Endothelial cell of umbilical vein (primary cell): ENCODE measurements around the gene MINK1. TPM values are rescaled to one million over a fixed set of nuclear protein-coding genes. Genes with fewer than 3 reads are reported as not detected.

Experiments used
- BruUV-seq: library from RNA; stranded (reverse); fragments of 400-500 nt; replicated peaks from 2 replicates; lab custom pipeline; 2021; lab: Mats Ljungman, UMichigan
- CTCF ChIA-PET: fragments of 300-600, 350-600 bp; sonication (Branson Sonifier 250); formaldehyde crosslinking; loops from one replicate; lab custom pipeline; 2021; ENCODE audit warnings: antibody characterized with exemption, inconsistent platforms; lab: Charles Lee
- POLR2A ChIA-PET: fragments of 300-600, 350-600 bp; sonication (Branson Sonifier 250); formaldehyde crosslinking; loops from one replicate; lab custom pipeline; 2021; ENCODE audit warnings: antibody characterized with exemption, inconsistent platforms; lab: Charles Lee
- DNase-seq: peaks from one replicate; pipeline ENCODE4 v3.0.0-alpha.2; 2011; ENCODE audit warnings: low read depth, low spot score
- FAIRE-seq: peaks from 2 replicates; lab custom pipeline; 2011; peaks lifted over from hg19 to GRCh38; lab: Jason Lieb, UNC
- H2AFZ ChIP-seq: 2 replicates; pipeline ENCODE4 v1.6.0; 2012; ENCODE audit warnings: low read depth, low read length, control low read depth, inconsistent platforms
- H3K27ac ChIP-seq: 2 replicates; pipeline ENCODE4 v1.5.1; 2011; ENCODE audit warnings: low read depth, mild to moderate bottlenecking, control low read depth, low read length, moderate library complexity; ENCODE audit not compliant: insufficient read depth
- H3K27me3 ChIP-seq, 2 experiments: 2 replicates each; pipeline versions ENCODE4 v1.6.0 to v1.6.1; 2011; ENCODE audit warnings: low read length in 2 of 2, mixed read lengths in 1 of 2; ENCODE audit not compliant: control insufficient read depth in 2 of 2, insufficient read depth in 2 of 2
- H3K36me3 ChIP-seq, 2 experiments: 2 replicates in 1 of 2; 3 replicates in 1 of 2; pipeline ENCODE4 v1.5.1; 2011; ENCODE audit warnings: low read length in 2 of 2, mild to moderate bottlenecking in 1 of 2, moderate library complexity in 1 of 2; ENCODE audit not compliant: control insufficient read depth in 2 of 2, insufficient read depth in 2 of 2; ENCODE audit errors: extremely low read depth in 1 of 2
- H3K4me1 ChIP-seq: 3 replicates; pipeline ENCODE4 v1.5.1; 2011; ENCODE audit warnings: mild to moderate bottlenecking, low read length; ENCODE audit not compliant: control insufficient read depth, insufficient read depth; ENCODE audit errors: extremely low read depth
- H3K4me2 ChIP-seq: 2 replicates; pipeline ENCODE4 v1.6.1; 2011; ENCODE audit warnings: low read length, control low read depth, mixed read lengths; ENCODE audit not compliant: insufficient read depth
- H3K4me3 ChIP-seq, 3 experiments: fragments of 200-600 bp in 1 of 3; sonication (generic), shearing (Covaris generic) in 1 of 3; replicated peaks in 1 of 3; 2 replicates each; pipeline ENCODE4 v1.5.1; 2011 to 2016; ENCODE audit warnings: control low read depth in 3 of 3, low read length in 3 of 3, mild to moderate bottlenecking in 2 of 3, inconsistent platforms in 1 of 3, low read depth in 1 of 3, moderate library complexity in 1 of 3; ENCODE audit not compliant: insufficient read depth in 1 of 3
- H3K79me2 ChIP-seq: 2 replicates; pipeline ENCODE4 v1.6.0; 2012; ENCODE audit warnings: low read length, inconsistent platforms; ENCODE audit not compliant: control insufficient read depth, insufficient read depth
- H3K9ac ChIP-seq: replicated peaks from 2 replicates; pipeline ENCODE3; 2011; ENCODE audit warnings: low read length, control low read depth; ENCODE audit not compliant: insufficient read depth; ENCODE audit errors: extremely low read depth
- H3K9me1 ChIP-seq: replicated peaks from 3 replicates; pipeline ENCODE4 v1.6.0; 2011; ENCODE audit warnings: mild to moderate bottlenecking, low read length; ENCODE audit not compliant: control insufficient read depth, insufficient read depth; ENCODE audit errors: extremely low read depth
- H3K9me3 ChIP-seq: replicated peaks from 2 replicates; pipeline ENCODE4 v1.5.1; 2012; ENCODE audit warnings: low read length, inconsistent platforms; ENCODE audit not compliant: control insufficient read depth, insufficient read depth
- H4K20me1 ChIP-seq: replicated peaks from 2 replicates; pipeline ENCODE3; 2011; ENCODE audit warnings: mild to moderate bottlenecking, low read length; ENCODE audit not compliant: control insufficient read depth, insufficient read depth; ENCODE audit errors: extremely low read depth
- CTCF ChIP-seq, 2 donors: IDR thresholded peaks; 1 replicate in 1 of 2; 2 replicates in 1 of 2; pipeline ENCODE4 v1.5.1; 2011; ENCODE audit warnings: low read length in 2 of 2, mild to moderate bottlenecking in 2 of 2, moderate library complexity in 2 of 2, control low read depth in 1 of 2, inconsistent platforms in 1 of 2, low read depth in 1 of 2; ENCODE audit not compliant: insufficient read depth in 1 of 2; ENCODE audit errors: extremely low read depth in 1 of 2
- JUN ChIP-seq: IDR thresholded peaks from 2 replicates; pipeline ENCODE4 v1.6.1; 2011; ENCODE audit warnings: borderline replicate concordance, low read depth; ENCODE audit not compliant: insufficient read length, insufficient read depth
- MAX ChIP-seq: IDR thresholded peaks from 2 replicates; pipeline ENCODE4 v1.6.1; 2011; ENCODE audit not compliant: insufficient read depth, insufficient read length
- POLR2AphosphoS5 ChIP-seq: IDR thresholded peaks from 2 replicates; pipeline ENCODE4 v1.6.1; 2012; ENCODE audit warnings: low read depth, mild to moderate bottlenecking, control low read depth, low read length, moderate library complexity; ENCODE audit not compliant: insufficient read depth
- dilution Hi-C: fragments of 300-500 bp; cut with MboI; formaldehyde crosslinking; loops from one replicate; pipeline ENCODE4 v1.15.0; 2019; ENCODE audit warnings: low sequenced_read_pairs; ENCODE audit not compliant: extremely low pct_ligation_motif_present
- intact Hi-C: fragments of 100-400 bp; cut with micrococcal nuclease; formaldehyde crosslinking; loops from one replicate; pipeline ENCODE4 v1.10.0; 2022
- polyA plus RNA-seq, 4 experiments: library from polyadenylated mRNA; depleted of rRNA in 3 of 4; stranded (reverse) in 3 of 4; unstranded in 1 of 4; fragments of >200 nt; gene quantifications; 2 replicates each; pipeline versions ENCODE4 v1.2.1 to v1.2.3, GENCODE V29; 2011 to 2012; ENCODE audit warnings: missing spikeins in 1 of 4
- total RNA-seq: library from RNA; stranded (reverse); gene quantifications from 2 replicates; pipeline ENCODE4 v1.2.3, GENCODE V29; 2021

Gene MINK1
- total and polyA plus RNA-seq, 2 donors (not counting 3 experiments of a cell fraction or from before 2014, with no cell fraction given): 53.6 to 89.4 TPM

- dilution Hi-C loops (no loop called here), intact Hi-C loops (loop anchor here (1.0 to 2.0 kb wide), 5 partner anchors 30 to 153 kb away; partner anchors contain the start of genes CAMTA2, PFN1 and SPAG7)
- CTCF ChIA-PET: interaction anchor here (0.6 to 3.1 kb wide), 43 partner anchors 9 to 341 kb away, joined by 3 to 71 read pairs (median 6); partner anchors contain the start of genes ARRB2, C17orf107, CAMTA2 and ENO3
- Histone ChIP-seq H3K4me1 (no peaks in the 10 kb centered on the region), H3K4me3 (no peak overlapping the region), H3K4me2 (no peak overlapping the region), H3K36me3 (no peaks in the 10 kb centered on the region), H3K9ac (no peak overlapping the region), H3K9me3 (no peaks in the 10 kb centered on the region), H4K20me1 (no peaks in the 10 kb centered on the region), H2AFZ (peak overlapping the region; percentile 73), H3K79me2 (no peaks in the 10 kb centered on the region), H3K27ac (no peak overlapping the region), H3K27me3 (no peaks in the 10 kb centered on the region), H3K9me1 (no peaks in the 10 kb centered on the region)
- TF ChIP-seq MAX (no peak), CTCF (IDR thresholded peaks at IDR 0.05; ENCODE audit: extremely low read depth in 1 of 2, insufficient read depth in 1 of 2, low read depth in 1 of 2, low read length in 2 of 2) (peak; percentile 89), POLR2AphosphoS5 (peak; percentile 58), JUN (no peak)
- FAIRE-seq: peak; percentile 97
- BruUV-seq: no TSS peak
- POLR2A ChIA-PET: interaction anchor here (0.8 to 1.5 kb wide), 4 partner anchors 31 to 112 kb away, joined by 3 to 10 read pairs (median 4); partner anchors contain the start of genes RNF167, SLC25A11 and SPAG7
- DNase-seq: peak; percentile 95
These were observed 75.8 kb downstream of the MINK1 start for GRCh38 chr17:4908711-4909496.
